Measurements from ENCODE around the gene CACNB1. TPM values are rescaled to one million over a fixed set of nuclear protein-coding genes. Genes with fewer than 3 reads are reported as not detected.

Gene CACNB1
- total RNA-seq, 1 donor from 2014 or later, result 77.1 TPM

GRCh38 chr17:39164675-39165143 lies 32.8 kb downstream of the CACNB1 start:
- H3K9me3 Mint-ChIP-seq (ENCODE audit: unreplicated experiment), result peaks cover 4% of the 10 kb centered on the region
- no peaks in the 10 kb centered on the region for H3K36me3 Mint-ChIP-seq (ENCODE audit: unreplicated experiment)
- H3K4me3 Mint-ChIP-seq (ENCODE audit: unreplicated experiment), result peak overlapping the region; percentile 92
- peak; percentile 67 for TF ChIP-seq CTCF (IDR thresholded peaks at IDR 0.05; ENCODE audit: partially characterized antibody, unreplicated experiment)
- H3K4me1 Mint-ChIP-seq (ENCODE audit: low read depth, unreplicated experiment), result peaks cover 16% of the 10 kb centered on the region
- peak overlapping the region; percentile 18 for H3K27ac Mint-ChIP-seq (ENCODE audit: unreplicated experiment)
- peaks cover 8% of the 10 kb centered on the region for H3K27me3 Mint-ChIP-seq (ENCODE audit: unreplicated experiment)
- peak; percentile 81 for DNase-seq

GRCh38 chr17:39161962-39162361 lies 35.5 kb downstream of the CACNB1 start:
- Mint-ChIP-seq H3K36me3 (ENCODE audit: unreplicated experiment) (no peaks in the 10 kb centered on the region), H3K27me3 (ENCODE audit: unreplicated experiment) (peaks cover 9% of the 10 kb centered on the region), H3K4me1 (ENCODE audit: low read depth, unreplicated experiment) (peaks cover 9% of the 10 kb centered on the region), H3K27ac (ENCODE audit: unreplicated experiment) (no peak overlapping the region), H3K4me3 (ENCODE audit: unreplicated experiment) (no peak overlapping the region), H3K9me3 (ENCODE audit: unreplicated experiment) (no peaks in the 10 kb centered on the region)
- no peak for DNase-seq
- TF ChIP-seq CTCF (IDR thresholded peaks at IDR 0.05; ENCODE audit: partially characterized antibody, unreplicated experiment), result no peak

GRCh38 chr17:39158623-39159022 lies 38.8 kb downstream of the CACNB1 start:
- DNase-seq, result no peak
- TF ChIP-seq CTCF (IDR thresholded peaks at IDR 0.05; ENCODE audit: partially characterized antibody, unreplicated experiment), result no peak
- H3K27me3 Mint-ChIP-seq (ENCODE audit: unreplicated experiment), result peaks cover 14% of the 10 kb centered on the region
- no peak overlapping the region for H3K4me3 Mint-ChIP-seq (ENCODE audit: unreplicated experiment)
- H3K27ac Mint-ChIP-seq (ENCODE audit: unreplicated experiment), result no peak overlapping the region
- peaks cover 2% of the 10 kb centered on the region for H3K36me3 Mint-ChIP-seq (ENCODE audit: unreplicated experiment)
- H3K4me1 Mint-ChIP-seq (ENCODE audit: low read depth, unreplicated experiment), result peaks cover 4% of the 10 kb centered on the region
- peaks cover 13% of the 10 kb centered on the region for H3K9me3 Mint-ChIP-seq (ENCODE audit: unreplicated experiment)

GRCh38 chr17:39156491-39156890 lies 41.0 kb downstream of the CACNB1 start:
- DNase-seq, result no peak
- Mint-ChIP-seq H3K4me1 (ENCODE audit: low read depth, unreplicated experiment) (peaks cover 5% of the 10 kb centered on the region), H3K27me3 (ENCODE audit: unreplicated experiment) (peaks cover 26% of the 10 kb centered on the region), H3K36me3 (ENCODE audit: unreplicated experiment) (peaks cover 4% of the 10 kb centered on the region), H3K9me3 (ENCODE audit: unreplicated experiment) (peaks cover 20% of the 10 kb centered on the region), H3K4me3 (ENCODE audit: unreplicated experiment) (no peak overlapping the region), H3K27ac (ENCODE audit: unreplicated experiment) (no peak overlapping the region)
- TF ChIP-seq CTCF (IDR thresholded peaks at IDR 0.05; ENCODE audit: partially characterized antibody, unreplicated experiment), result no peak

GRCh38 chr17:39155654-39156053 lies 41.8 kb downstream of the CACNB1 start:
- Mint-ChIP-seq H3K4me3 (ENCODE audit: unreplicated experiment) (no peak overlapping the region), H3K36me3 (ENCODE audit: unreplicated experiment) (peaks cover 4% of the 10 kb centered on the region), H3K27me3 (ENCODE audit: unreplicated experiment) (peaks cover 26% of the 10 kb centered on the region), H3K4me1 (ENCODE audit: low read depth, unreplicated experiment) (peaks cover 5% of the 10 kb centered on the region), H3K9me3 (ENCODE audit: unreplicated experiment) (peaks cover 20% of the 10 kb centered on the region), H3K27ac (ENCODE audit: unreplicated experiment) (no peak overlapping the region)
- DNase-seq, result no peak
- no peak for TF ChIP-seq CTCF (IDR thresholded peaks at IDR 0.05; ENCODE audit: partially characterized antibody, unreplicated experiment)
